Aorta (tissue), 5 donors: Measurements from ENCODE around the gene CNKSR3. TPM values are rescaled to one million over a fixed set of nuclear protein-coding genes. Genes with fewer than 3 reads are reported as not detected.
A peak's percentile ranks its signal among the peaks of the same experiment; 100 is the strongest.

ENCODE experiments used
- ATAC-seq: fragments of 200-7000 bp; cut with Tn5 transposase; one replicate; pipeline ENCODE4 v1.9.1; 2022; ENCODE audit warnings: moderate library complexity; ENCODE audit not compliant: low FRiP score
- DNase-seq, 2 donors: peaks; one replicate each; pipeline ENCODE4 v3.0.0-alpha.2; 2020
- H3K27ac ChIP-seq, 2 donors: one replicate each; pipeline ENCODE4 v1.5.1; 2013; ENCODE audit warnings: low read length in 2 of 2, mild to moderate bottlenecking in 2 of 2, moderate library complexity in 2 of 2, control low read depth in 1 of 2, inconsistent platforms in 1 of 2, low read depth in 1 of 2
- H3K27me3 ChIP-seq, 2 donors: one replicate each; pipeline ENCODE4 v1.6.1; 2013; ENCODE audit warnings: control low read depth in 1 of 2, low read length in 1 of 2, mild to moderate bottlenecking in 1 of 2, moderate library complexity in 1 of 2; ENCODE audit not compliant: insufficient read depth in 2 of 2, control insufficient read depth in 1 of 2
- H3K36me3 ChIP-seq, 2 donors: one replicate each; pipeline ENCODE4 v1.6.1; 2013; ENCODE audit warnings: control low read depth in 1 of 2, low read length in 1 of 2, mild to moderate bottlenecking in 1 of 2; ENCODE audit not compliant: insufficient read depth in 2 of 2, control insufficient read depth in 1 of 2
- H3K4me1 ChIP-seq, 2 donors: one replicate each; pipeline ENCODE4 v1.6.1; 2013; ENCODE audit warnings: low read length in 2 of 2, control low read depth in 1 of 2, mild to moderate bottlenecking in 1 of 2, moderate library complexity in 1 of 2; ENCODE audit not compliant: insufficient read depth in 2 of 2, control insufficient read depth in 1 of 2
- H3K4me3 ChIP-seq, 2 donors: one replicate each; pipeline ENCODE4 v1.5.1; 2013; ENCODE audit warnings: low read length in 2 of 2, control low read depth in 1 of 2, mild to moderate bottlenecking in 1 of 2
- H3K9me3 ChIP-seq: one replicate; pipeline ENCODE4 v1.6.1; 2013; ENCODE audit warnings: mild to moderate bottlenecking, low read length; ENCODE audit not compliant: control insufficient read depth
- WGBS, 2 donors: extraction: QIAGEN DNeasy Blood & Tissue Kit; methylation state at CpG; one replicate each; pipeline ENCODE4 v1.1.7; 2013; 5-methylcytosine and 5-hydroxymethylcytosine counted together
- intact Hi-C, 2 donors: fragments of 100-400 bp; cut with DNase I; formaldehyde crosslinking; loops; one replicate each; pipeline versions ENCODE4 v1.14.2 to v1.15.0; 2022
- polyA plus RNA-seq, 2 donors: library from polyadenylated mRNA; stranded (reverse); fragments of 200-250 nt; gene quantifications; one replicate each; pipeline ENCODE4 v1.2.3, GENCODE V29; 2013
- total RNA-seq, 2 donors: library from RNA; stranded (reverse); fragmentation: NEBNext Ultra II Directional; extraction: Animal tissue kit (Norgen Biotek cat#: 25700); gene quantifications; one replicate each; pipeline ENCODE4 v1.2.1, GENCODE V29; 2021
- donor health status: healthy with polysubstance abuse.
- donor health status: Bipolar disorder and iron deficiency.
- donor health status: DM: no; HTN: no; CAD: no.
- donor health status: DM: no; HTN: no; CAD: no.
- donor health status: DM: yes; HTN: yes; CAD: no.

CNKSR3 gene
- total and polyA plus RNA-seq, 4 donors, result 9.3 to 41.2 (median 15.6) TPM

- no peaks in the 10 kb centered on the region for H3K36me3 ChIP-seq
- intact Hi-C loops, result no loop called here
- no peaks in the 10 kb centered on the region for H3K4me1 ChIP-seq
Observed at GRCh38 chr6:154360476-154360875, 150.0 kb downstream of the CNKSR3 start.

DNA sequence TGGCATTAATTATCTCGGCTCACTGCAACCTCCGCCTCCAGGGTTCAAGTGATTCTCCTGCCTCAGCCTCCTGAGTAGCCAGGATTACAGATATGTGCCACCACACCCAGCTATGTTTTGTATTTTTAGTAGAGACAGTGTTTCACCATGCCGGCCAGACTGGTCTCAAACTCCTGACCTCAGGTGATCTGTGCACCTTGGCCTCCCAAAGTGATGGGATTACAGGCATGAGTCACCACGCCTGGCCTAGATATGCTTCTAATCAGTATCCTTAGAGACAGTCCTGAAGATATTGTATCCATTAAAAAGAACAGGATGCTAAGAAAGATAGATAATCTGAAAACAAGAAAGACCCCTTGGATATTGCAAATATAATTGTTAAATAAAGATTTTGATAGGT, 150.8 kb downstream of the CNKSR3 start:
- ATAC-seq (no peak), DNase-seq (no peak)
- Histone ChIP-seq H3K4me3 (no peak overlapping the region), H3K27ac (no peak overlapping the region), H3K36me3 (no peaks in the 10 kb centered on the region), H3K27me3 (no peaks in the 10 kb centered on the region), H3K9me3 (no peaks in the 10 kb centered on the region), H3K4me1 (no peaks in the 10 kb centered on the region)
- whole genome bisulfite sequencing, 2 donors, result 88 to 89% methylated on average over 4 of the region's 4 CpGs
- intact Hi-C loops, result no loop called here

More at GRCh38 chr6:154360476-154360875, 150.0 kb downstream of the CNKSR3 start:
- Histone ChIP-seq H3K27ac (no peak overlapping the region), H3K27me3 (no peaks in the 10 kb centered on the region), H3K9me3 (no peaks in the 10 kb centered on the region), H3K4me3 (no peak overlapping the region)
- ATAC-seq (no peak), DNase-seq (no peak)
- WGBS, 2 donors, result 98% methylated on average over 3 of the region's 3 CpGs

- no peak for DNase-seq
- no peaks in the 10 kb centered on the region for H3K4me1 ChIP-seq
- no peaks in the 10 kb centered on the region for H3K9me3 ChIP-seq
- 37 to 41% methylated on average over 10 of the region's 10 CpGs for WGBS, 2 donors
- H3K4me3 ChIP-seq, result no peak overlapping the region
- H3K36me3 ChIP-seq, result no peaks in the 10 kb centered on the region
- ATAC-seq, result peak; percentile 29
- intact Hi-C loops, result no loop called here
- H3K27me3 ChIP-seq, result no peaks in the 10 kb centered on the region
- H3K27ac ChIP-seq, result no peak overlapping the region
Observed at GRCh38 chr6:154359161-154359574, 151.3 kb downstream of the CNKSR3 start.

DNA sequence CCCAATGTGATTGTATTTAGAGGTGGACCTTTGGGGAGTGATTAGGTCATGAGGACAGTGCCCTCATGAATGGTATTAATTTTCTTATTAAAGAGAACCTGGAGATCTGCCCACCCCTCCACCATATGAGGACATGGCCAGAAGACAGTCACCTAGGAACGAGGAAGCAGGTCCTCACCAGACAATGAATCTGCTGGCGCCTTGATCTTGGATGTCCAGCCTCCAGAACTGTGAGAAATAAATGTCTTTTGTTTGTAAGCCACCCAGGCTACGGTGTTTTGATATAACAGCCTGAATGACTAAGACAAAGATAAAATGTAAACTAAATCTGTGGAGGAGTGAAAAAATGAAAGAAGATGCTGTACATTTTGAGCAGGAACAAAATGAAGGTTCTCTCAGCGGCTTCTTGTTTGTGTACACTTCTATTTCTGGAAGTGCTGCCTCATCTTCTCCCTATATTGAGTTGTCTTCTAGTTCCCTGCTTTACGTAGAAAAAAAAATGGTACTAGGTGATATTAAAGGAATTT, 152.4 kb downstream of the CNKSR3 start:
- ATAC-seq, result no peak

GRCh38 chr6:154356690-154357089, 153.8 kb downstream of the CNKSR3 start, which contains the start of gene IPCEF1:
TSS of gene IPCEF1 (minus strand) at chr6:154356803. CDS start at chr6:154265947, 90,856 bp downstream.
- DNase-seq (no peak), ATAC-seq (peak; percentile 36)
- 93 to 94% methylated on average over 3 of the region's 3 CpGs for WGBS, 2 donors
- no peaks in the 10 kb centered on the region for H3K36me3 ChIP-seq
- no peaks in the 10 kb centered on the region for H3K27me3 ChIP-seq
- intact Hi-C loops, result no loop called here
- H3K27ac ChIP-seq, result no peak within 1 kb of the TSS
- H3K4me3 ChIP-seq, result no peak within 1 kb of the TSS
- H3K4me1 ChIP-seq, result no peaks in the 10 kb centered on the region
- no peaks in the 10 kb centered on the region for H3K9me3 ChIP-seq

More for the DNA sequence above, 152.4 kb downstream of the CNKSR3 start:
- intact Hi-C loops, result no loop called here
- Histone ChIP-seq H3K4me1 (no peaks in the 10 kb centered on the region), H3K27ac (no peak overlapping the region), H3K36me3 (no peaks in the 10 kb centered on the region), H3K9me3 (no peaks in the 10 kb centered on the region), H3K27me3 (no peaks in the 10 kb centered on the region), H3K4me3 (no peak overlapping the region)
- DNase-seq, result no peak
- WGBS, 2 donors, result 95 to 96% methylated on average over 5 of the region's 5 CpGs

DNA sequence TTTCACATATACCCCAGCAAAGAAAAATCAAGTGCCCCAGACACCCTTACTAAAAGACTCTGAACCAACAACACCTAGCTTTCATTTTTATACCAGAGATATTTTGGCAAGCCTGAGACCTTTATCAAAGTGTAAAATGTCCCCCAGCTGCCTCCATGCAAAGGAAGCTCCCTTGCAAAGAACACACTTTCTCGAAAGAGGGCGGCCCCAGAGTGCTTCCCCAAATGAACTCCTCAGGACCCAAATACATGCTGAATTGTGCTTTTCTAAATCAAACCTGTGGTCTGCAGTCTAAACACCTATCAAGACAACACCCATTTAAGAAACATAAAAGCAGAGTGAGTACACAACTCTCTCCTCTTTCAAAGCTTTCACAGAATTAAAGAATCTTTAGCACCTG, 154.4 kb downstream of the CNKSR3 start:
- no peak for DNase-seq

GRCh38 chr6:154354265-154354777, 156.2 kb downstream of the CNKSR3 start:
- H3K4me3 ChIP-seq, result no peak overlapping the region
- no peaks in the 10 kb centered on the region for H3K36me3 ChIP-seq
- WGBS, 2 donors, result 97% methylated on average over 8 of the region's 8 CpGs
- no peak for DNase-seq
- ATAC-seq, result no peak
- H3K4me1 ChIP-seq, result no peaks in the 10 kb centered on the region
- no peaks in the 10 kb centered on the region for H3K9me3 ChIP-seq
- H3K27me3 ChIP-seq, result no peaks in the 10 kb centered on the region
- no peak overlapping the region for H3K27ac ChIP-seq
- intact Hi-C loops, result no loop called here

More for the DNA sequence above, 154.4 kb downstream of the CNKSR3 start:
- no peak overlapping the region for H3K4me3 ChIP-seq
- no peaks in the 10 kb centered on the region for H3K4me1 ChIP-seq
- intact Hi-C loops, result no loop called here
- ATAC-seq, result no peak
- no peaks in the 10 kb centered on the region for H3K27me3 ChIP-seq
- H3K36me3 ChIP-seq, result no peaks in the 10 kb centered on the region
- no peaks in the 10 kb centered on the region for H3K9me3 ChIP-seq
- 91 to 96% methylated on average over 2 of the region's 2 CpGs for WGBS, 2 donors
- no peak overlapping the region for H3K27ac ChIP-seq

DNA sequence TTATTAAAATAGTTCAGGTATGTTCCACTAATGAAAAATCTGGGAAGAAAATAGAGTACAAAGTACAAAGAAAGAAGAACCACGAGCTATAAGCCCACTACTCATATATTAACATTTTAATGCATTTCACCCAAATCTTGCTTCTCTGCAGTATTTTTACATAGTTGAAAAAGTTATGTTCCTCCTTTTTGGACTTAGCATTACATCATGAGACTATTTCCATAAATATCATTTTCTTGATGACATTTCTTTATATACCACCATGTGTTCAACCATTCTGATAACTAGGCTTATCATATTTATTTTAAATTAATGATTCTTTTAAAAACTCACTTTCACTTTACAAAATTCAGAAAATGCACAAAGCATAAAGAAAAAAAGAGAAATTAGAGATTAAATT, 156.9 kb downstream of the CNKSR3 start:
- Histone ChIP-seq H3K4me1 (no peaks in the 10 kb centered on the region), H3K36me3 (no peaks in the 10 kb centered on the region), H3K27me3 (no peaks in the 10 kb centered on the region), H3K4me3 (no peak overlapping the region), H3K27ac (no peak overlapping the region), H3K9me3 (no peaks in the 10 kb centered on the region)
- DNase-seq, result no peak
- ATAC-seq, result no peak
- intact Hi-C loops, result no loop called here
- WGBS, 2 donors, result 60 to 81% methylated on average over 1 of the region's 1 CpG

DNA sequence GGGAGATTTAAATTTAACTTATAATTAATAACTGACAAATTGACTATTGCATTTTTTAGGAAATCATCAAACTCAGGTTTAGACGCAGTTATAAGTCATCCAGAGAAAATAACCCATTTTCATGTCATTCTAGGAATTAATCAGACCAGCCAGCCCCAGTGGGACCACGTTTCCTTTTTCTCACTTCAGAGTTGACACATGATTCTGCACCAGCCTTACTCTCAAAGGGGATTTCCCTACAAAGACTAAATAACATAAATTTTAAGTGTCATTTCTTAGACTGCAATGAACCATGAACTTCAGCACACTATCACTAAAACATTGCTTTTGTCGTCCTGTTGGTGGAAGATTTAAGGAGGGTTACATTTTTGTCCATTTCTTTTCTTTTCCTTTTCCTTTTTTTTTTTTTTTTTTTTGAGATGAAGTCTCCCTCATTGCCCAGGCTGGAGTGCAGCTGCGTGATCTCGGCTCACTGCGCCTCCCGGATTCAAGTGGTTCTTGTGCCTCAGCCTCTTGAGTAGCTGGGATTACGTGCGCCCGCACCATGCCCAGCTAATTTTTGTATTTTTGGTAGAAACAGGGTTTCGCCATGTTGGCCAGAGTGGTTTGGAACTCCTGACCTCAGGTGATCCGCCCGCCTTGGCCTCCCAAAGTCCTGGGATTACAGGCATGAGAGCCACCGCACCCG, 157.4 kb downstream of the CNKSR3 start:
- intact Hi-C loops, result no loop called here
- ATAC-seq (no peak), DNase-seq (no peak)
- H3K9me3 ChIP-seq, result no peaks in the 10 kb centered on the region
- H3K36me3 ChIP-seq, result no peaks in the 10 kb centered on the region
- H3K4me3 ChIP-seq, result no peak overlapping the region
- H3K27me3 ChIP-seq, result no peaks in the 10 kb centered on the region
- H3K27ac ChIP-seq, result no peak overlapping the region
- 83 to 88% methylated on average over 15 of the region's 15 CpGs for WGBS, 2 donors
- H3K4me1 ChIP-seq, result no peaks in the 10 kb centered on the region
